HuH-7 (cell line): ENCODE data around the gene SLC16A6.
"Not testable (repeated sequence)": the region's sequence is repeated elsewhere in the genome, so short reads cannot be mapped to it uniquely, and the experiment has no call there.

ENCODE experiments used
- DNase-seq: peaks from one replicate; pipeline ENCODE4 v3.0.0; 2011; ENCODE audit warnings: low spot score

Gene SLC16A6

DNA sequence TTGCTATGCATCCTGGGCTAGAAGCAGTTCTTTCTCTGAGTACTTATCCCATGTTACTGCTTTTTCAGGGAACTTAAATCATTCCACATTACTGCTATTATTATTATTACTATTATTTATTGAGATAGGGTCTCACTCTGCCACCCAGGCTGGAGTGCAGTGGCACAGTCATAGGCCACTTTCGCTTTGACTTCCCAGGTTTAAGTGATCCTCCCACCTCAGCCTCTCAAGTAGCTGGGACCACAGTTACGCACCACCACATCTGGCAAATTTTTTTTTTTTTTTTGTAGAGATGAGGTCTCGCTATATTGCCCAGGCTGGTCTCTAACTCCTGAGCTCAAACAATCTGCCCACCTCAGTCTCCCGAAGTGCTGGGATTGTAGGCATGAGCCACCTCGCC lies 71.5 kb downstream of the SLC16A6 start:
- not testable (repeated sequence) for DNase-seq
